ENCODE results near the gene ANKHD1.

ANKHD1 gene

DNA sequence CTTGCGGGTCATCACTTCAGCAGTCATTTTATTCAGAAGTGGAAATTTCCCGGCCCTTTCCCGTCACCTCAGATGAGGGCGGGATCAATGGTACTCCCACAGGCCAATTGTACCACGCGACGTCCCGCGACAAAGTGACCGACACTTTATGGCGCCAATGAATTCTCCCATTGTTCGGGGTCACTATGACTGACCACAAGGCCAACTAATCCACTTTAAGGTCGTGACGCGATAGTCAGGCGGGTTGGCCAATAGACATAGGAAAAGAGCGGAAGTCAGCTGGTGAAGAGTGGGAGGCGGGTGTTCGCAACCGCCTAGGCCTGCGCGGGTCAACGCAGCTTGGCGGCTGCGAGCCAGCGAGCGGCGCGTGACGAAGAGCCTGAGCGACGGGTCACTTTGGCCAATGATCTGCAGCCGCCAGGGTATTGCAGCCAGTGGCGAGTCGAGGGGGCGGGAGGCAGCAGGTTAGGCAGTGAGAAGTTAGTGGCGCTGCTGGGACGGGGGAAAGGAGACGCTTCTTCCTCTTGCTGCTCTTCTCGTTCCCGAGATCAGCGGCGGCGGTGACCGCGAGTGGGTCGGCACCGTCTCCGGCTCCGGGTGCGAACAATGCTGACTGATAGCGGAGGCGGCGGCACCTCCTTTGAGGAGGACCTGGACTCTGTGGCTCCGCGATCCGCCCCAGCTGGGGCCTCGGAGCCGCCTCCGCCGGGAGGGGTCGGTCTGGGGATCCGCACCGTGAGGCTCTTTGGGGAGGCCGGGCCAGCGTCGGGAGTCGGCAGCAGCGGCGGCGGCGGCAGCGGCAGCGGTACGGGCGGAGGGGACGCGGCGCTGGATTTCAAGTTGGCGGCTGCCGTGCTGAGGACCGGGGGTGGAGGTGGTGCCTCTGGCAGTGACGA is at the start of gene ANKHD1:
ANKHD1 (plus strand) TSS at position 472 of the 896 bp plus-strand sequence; CDS start at position 607, 135 bp downstream.
- DNase-seq, result peak; percentile 99

- DNase-seq, result no peak
Observed at GRCh38 chr5:140355546-140355945, 46.1 kb upstream of the ANKHD1 start.

DNA sequence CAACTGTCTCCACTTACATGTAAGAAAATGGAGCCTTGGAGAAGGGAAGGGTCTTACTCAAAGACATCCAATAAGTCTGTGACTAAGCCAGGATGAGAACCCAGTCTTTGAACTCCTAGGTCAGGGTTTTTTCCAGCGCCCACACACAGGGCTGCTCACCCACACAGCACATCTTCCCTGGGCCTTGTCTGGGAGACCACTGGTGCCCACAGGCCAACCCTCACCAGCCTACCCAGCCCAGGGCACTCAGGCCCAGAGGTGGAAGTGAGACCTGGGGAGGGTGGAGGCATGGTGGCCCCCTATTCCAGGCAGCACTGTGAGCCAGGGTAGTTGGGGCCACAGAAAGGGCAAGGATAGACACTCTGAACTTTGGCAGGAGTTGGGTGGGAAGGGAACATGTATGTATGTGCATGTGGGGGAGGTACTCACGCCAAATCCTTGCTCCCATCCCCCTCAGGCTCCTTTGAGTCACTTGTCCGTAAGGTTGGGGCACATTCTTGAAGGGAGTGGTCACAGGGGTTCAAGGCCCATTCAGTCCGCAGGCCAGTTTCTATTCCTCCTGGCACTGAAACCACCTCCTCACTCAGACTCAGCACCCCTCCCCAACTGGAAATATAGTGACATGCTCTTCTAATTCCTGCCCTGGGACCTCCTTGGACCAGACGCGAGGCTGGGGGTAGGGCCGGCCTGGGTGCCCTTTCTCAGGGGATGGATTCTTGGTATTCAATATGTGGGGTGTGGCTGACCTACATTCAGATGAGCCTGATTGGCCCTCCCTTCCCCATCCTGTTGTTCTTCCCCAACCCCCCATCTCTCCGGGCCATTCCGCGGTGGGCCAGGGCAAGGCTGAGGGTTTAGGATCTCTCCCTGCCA is 44.5 kb upstream of the ANKHD1 start:
- DNase-seq, result no peak

GRCh38 chr5:140357726-140358093 is 43.9 kb upstream of the ANKHD1 start:
- peak; percentile 79 for DNase-seq

- no peak for DNase-seq
Observed at GRCh38 chr5:140358738-140359310, 42.8 kb upstream of the ANKHD1 start.

GRCh38 chr5:140360101-140360500 is 41.5 kb upstream of the ANKHD1 start, which contains the start of gene SLC4A9:
Gene SLC4A9, plus strand, starts transcription at chr5:140360194. Its CDS starts 43 bp downstream, at chr5:140360237.
- no peak for DNase-seq

- DNase-seq, result no peak
Observed at GRCh38 chr5:140360681-140361479, 40.8 kb upstream of the ANKHD1 start.

DNA sequence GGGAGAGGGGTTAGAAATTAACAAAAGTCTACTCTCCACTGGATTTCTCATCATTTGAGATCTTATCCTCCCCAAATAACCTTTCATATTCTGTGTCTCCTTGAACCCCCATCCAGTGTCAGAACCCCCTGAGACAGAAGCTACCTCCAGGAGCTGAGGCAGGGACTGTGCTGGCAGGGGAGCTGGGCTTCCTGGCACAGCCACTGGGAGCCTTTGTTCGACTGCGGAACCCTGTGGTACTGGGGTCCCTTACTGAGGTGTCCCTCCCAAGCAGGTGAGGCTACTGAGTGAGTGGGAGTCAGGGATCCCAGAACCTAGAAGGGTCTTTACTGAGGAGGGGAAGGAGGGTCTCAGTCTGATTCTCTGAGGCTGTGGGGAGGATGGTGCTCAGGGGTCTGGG is 39.7 kb upstream of the ANKHD1 start:
- DNase-seq, result no peak

DNA sequence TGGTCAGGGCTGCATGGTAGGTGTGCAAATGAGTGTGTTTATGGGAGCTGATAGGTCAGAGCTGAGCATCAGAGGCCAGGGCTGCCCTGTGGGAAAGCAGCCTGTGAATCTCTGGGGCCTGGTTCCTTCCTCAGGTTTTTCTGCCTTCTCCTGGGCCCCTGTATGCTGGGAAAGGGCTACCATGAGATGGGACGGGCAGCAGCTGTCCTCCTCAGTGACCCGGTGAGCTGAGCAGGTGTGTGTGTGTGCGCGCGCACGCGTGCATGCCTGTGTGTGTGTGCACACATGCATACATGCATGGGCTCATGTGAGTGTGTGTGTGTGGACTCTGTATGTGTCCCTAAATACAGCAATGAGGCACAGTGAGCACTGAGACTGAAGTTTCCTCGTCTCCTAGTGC is 39.3 kb upstream of the ANKHD1 start:
- DNase-seq, result no peak

- peak; percentile 71 for DNase-seq
Observed at GRCh38 chr5:140362875-140363630, 38.6 kb upstream of the ANKHD1 start.

DNA sequence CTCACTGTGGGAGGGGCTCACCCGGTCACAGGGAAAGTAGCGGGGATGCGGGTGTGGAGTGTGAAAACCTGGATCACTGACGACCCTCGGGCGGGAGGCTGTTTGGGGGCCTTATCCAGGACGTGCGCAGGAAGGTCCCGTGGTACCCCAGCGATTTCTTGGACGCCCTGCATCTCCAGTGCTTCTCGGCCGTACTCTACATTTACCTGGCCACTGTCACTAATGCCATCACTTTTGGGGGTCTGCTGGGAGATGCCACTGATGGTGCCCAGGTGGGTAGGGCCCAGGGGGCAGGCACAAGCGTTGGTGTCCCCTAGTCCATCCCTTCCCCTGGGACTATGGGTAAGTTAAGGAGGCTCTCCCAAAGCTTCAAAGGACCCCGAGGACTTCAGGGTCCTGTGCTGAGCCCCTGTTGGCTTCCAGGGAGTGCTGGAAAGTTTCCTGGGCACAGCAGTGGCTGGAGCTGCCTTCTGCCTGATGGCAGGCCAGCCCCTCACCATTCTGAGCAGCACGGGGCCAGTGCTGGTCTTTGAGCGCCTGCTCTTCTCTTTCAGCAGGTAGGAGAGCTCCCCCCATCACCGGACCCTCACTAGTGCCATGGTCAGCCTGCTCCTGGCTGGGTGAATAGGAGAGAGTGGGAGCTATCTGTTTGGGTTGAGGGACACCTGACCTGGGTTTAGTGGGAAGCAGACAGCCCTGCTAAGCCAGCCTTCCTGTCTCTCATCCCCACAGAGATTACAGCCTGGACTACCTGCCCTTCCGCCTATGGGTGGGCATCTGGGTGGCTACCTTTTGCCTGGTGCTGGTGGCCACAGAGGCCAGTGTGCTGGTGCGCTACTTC is 37.8 kb upstream of the ANKHD1 start:
- DNase-seq, result no peak

GRCh38 chr5:140364472-140364765 is 37.2 kb upstream of the ANKHD1 start:
- DNase-seq, result no peak

- DNase-seq, result no peak
Observed at GRCh38 chr5:140365282-140365681, 36.4 kb upstream of the ANKHD1 start.

- no peak for DNase-seq
Observed at GRCh38 chr5:140365941-140366340, 35.7 kb upstream of the ANKHD1 start.

GRCh38 chr5:140366589-140367255 is 34.9 kb upstream of the ANKHD1 start:
- DNase-seq, result no peak

DNA sequence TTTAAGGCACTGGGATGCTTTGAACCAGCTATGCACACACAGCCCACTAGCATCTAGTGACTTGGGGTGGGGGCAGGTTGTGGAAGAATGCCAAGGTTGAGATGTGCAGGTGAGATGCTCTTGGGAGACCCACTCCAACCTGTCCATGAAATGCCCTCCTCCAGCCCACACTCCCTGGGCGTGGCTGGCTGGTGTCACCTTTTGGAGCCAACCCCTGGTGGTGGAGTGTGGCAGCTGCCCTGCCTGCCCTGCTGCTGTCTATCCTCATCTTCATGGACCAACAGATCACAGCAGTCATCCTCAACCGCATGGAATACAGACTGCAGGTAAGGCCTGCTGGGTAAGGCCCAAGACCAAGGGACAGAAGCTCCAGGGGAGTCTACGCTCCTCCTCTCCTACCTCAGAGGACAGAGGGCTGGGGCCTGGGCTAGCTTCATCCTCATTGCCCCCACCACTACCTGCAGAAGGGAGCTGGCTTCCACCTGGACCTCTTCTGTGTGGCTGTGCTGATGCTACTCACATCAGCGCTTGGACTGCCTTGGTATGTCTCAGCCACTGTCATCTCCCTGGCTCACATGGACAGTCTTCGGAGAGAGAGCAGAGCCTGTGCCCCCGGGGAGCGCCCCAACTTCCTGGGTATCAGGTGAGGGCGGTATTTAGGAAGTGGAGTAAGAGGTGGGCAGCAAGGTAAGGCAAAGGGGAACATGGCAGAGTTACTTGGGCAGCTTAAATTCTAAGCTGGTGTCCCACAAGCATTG is 34.2 kb upstream of the ANKHD1 start:
- no peak for DNase-seq

GRCh38 chr5:140371356-140372151 is 30.1 kb upstream of the ANKHD1 start:
- no peak for DNase-seq

DNA sequence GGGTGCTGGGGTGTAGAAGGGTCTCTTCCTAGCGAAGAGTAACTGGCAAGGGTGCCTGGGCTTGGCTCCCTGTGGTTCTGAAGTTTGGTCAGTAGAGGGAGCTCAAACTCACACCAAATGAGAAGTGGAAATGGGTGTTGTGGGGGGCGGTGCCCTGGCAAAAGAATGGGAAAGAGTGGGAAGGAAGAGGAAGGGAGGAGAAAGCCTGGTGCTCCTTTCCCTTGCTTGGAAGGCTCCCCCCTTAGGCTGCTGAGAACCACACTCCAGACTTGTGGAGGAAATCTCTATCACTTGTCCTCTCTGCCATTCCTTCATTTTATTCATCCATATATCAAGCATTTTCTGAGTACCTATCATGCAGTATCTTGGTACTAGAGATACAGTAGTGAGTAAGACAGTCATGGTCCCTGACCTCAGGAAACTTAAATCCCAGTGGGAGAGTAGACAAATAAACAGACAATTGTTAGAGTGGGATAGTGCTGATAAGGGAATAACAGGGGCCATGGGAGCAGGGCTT is 28.6 kb upstream of the ANKHD1 start:
- DNase-seq, result peak; percentile 72

Measured in NCI-H2029 (cell line).